CD4-positive, alpha-beta T cell (primary cell): ENCODE measurements around the gene KCTD16. TPM values are rescaled to one million over a fixed set of nuclear protein-coding genes. Genes with fewer than 3 reads are reported as not detected.

ENCODE experiments used
- ATAC-seq: fragments of 200-7000 bp; cut with Tn5 transposase; one replicate; pipeline ENCODE4 v1.10.0; 2022; ENCODE audit warnings: mild to moderate bottlenecking; ENCODE audit not compliant: poor library complexity
- CTCF ChIA-PET: fragments of 350-600 bp; sonication (Branson Sonifier 250); formaldehyde crosslinking; loops from one replicate; lab custom pipeline; 2021; ENCODE audit warnings: antibody characterized with exemption, inconsistent platforms; lab: Charles Lee
- POLR2A ChIA-PET: fragments of 350-600 bp; sonication (Branson Sonifier 250); formaldehyde crosslinking; loops from one replicate; lab custom pipeline; 2021; ENCODE audit warnings: antibody characterized with exemption, inconsistent platforms; lab: Charles Lee
- DNase-seq, 14 experiments: peaks; one replicate each; pipeline ENCODE4 v3.0.0-alpha.2; 2013 to 2020; ENCODE audit warnings: mixed read lengths in 2 of 14
- H3K27ac ChIP-seq, 2 donors: one replicate each; pipeline versions ENCODE4 v1.5.1 to v1.7.0; 2013; ENCODE audit warnings: low read length in 2 of 2, low read depth in 1 of 2, mild to moderate bottlenecking in 1 of 2
- H3K27me3 ChIP-seq, 2 experiments: 1 replicate in 1 of 2; 2 replicates in 1 of 2; pipeline versions ENCODE4 v1.6.1 to v1.7.0; 2013; ENCODE audit warnings: low read length in 2 of 2, control low read depth in 1 of 2, mild to moderate bottlenecking in 1 of 2, moderate library complexity in 1 of 2; ENCODE audit not compliant: insufficient read depth in 2 of 2, control insufficient read depth in 1 of 2
- H3K36me3 ChIP-seq: one replicate; pipeline ENCODE4 v1.6.1; 2013; ENCODE audit warnings: low read length, control low read depth; ENCODE audit not compliant: insufficient read depth
- H3K4me1 ChIP-seq: one replicate; pipeline ENCODE4 v1.6.1; 2013; ENCODE audit warnings: low read length, control low read depth; ENCODE audit not compliant: insufficient read depth
- H3K4me3 ChIP-seq: one replicate; pipeline ENCODE4 v1.5.1; 2013; ENCODE audit warnings: mild to moderate bottlenecking, low read length, moderate library complexity
- H3K9me3 ChIP-seq, 2 experiments: 1 replicate in 1 of 2; 2 replicates in 1 of 2; pipeline versions ENCODE4 v1.6.1 to v1.7.0; 2013; ENCODE audit warnings: low read length in 2 of 2, mild to moderate bottlenecking in 2 of 2, control low read depth in 1 of 2, moderate library complexity in 1 of 2; ENCODE audit not compliant: control insufficient read depth in 1 of 2, insufficient read depth in 1 of 2
- H3K27ac Mint-ChIP-seq: one replicate; pipeline ENCODE4 v1.8.0; 2020; ENCODE audit warnings: mixed read lengths
- H3K27me3 Mint-ChIP-seq: one replicate; pipeline ENCODE4 v1.8.0; 2021; ENCODE audit warnings: mixed read lengths
- H3K36me3 Mint-ChIP-seq: one replicate; pipeline ENCODE4 v1.8.0; 2021; ENCODE audit warnings: low read depth, mixed read lengths
- H3K4me1 Mint-ChIP-seq: one replicate; pipeline ENCODE4 v1.8.0; 2021; ENCODE audit warnings: low read depth, mixed read lengths
- H3K4me3 Mint-ChIP-seq: one replicate; pipeline ENCODE4 v1.8.0; 2020; ENCODE audit warnings: mild to moderate bottlenecking, mixed read lengths
- H3K9me3 Mint-ChIP-seq: one replicate; pipeline ENCODE4 v1.8.0; 2020; ENCODE audit warnings: mixed read lengths
- CTCF ChIP-seq: fragments of 200-600 bp; IDR thresholded peaks from one replicate; pipeline ENCODE4 v1.8.0; 2022; ENCODE audit warnings: antibody characterized with exemption, mild to moderate bottlenecking
- intact Hi-C, 2 experiments: fragments of 100-400 bp; cut with DNase I in 1 of 2; cut with micrococcal nuclease in 1 of 2; formaldehyde crosslinking; loops; one replicate each; pipeline versions ENCODE4 v1.15.1 to v1.9.0; 2023 to 2025; cut with DNase I, micrococcal nuclease
- total RNA-seq, 174 experiments: library from RNA in 2 of 174; stranded (reverse) in 2 of 174; gene quantifications; one replicate each; pipeline ENCODE4 v1.2.3 and lab custom pipeline; 2021 to 2026

KCTD16 gene
- total RNA-seq, 2 experiments from 2014 or later: not detected

DNA sequence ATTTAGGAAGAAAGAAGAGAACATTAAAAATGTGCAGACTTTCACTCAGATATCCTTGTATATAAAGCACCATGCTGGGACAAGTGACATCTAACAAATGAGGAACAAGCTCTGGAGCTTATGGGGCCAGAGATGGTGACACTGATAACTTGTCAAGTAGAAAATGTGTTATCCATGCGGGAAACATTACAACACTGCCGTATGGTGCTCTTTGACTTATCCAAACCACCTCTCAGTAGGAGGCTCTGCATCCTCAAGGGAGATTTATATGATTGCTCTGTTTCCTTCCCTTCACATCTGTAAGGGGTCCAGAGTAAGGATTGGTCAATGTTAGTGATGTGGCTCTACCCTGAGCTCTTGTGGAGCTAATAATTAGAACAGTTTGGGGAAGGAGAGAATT lies 23.5 kb downstream of the KCTD16 start:
- H3K36me3 ChIP-seq: no peaks in the 10 kb centered on the region
- TF ChIP-seq CTCF: no peak
- no peaks in the 10 kb centered on the region for H3K27me3 ChIP-seq
- intact Hi-C loops: loop anchor here in 1 of 2 experiments (5.0 to 10.0 kb wide), 5 partner anchors 227 to 1272 kb away; no protein-coding TSS in a partner anchor
- H3K4me1 ChIP-seq: peaks cover 27% of the 10 kb centered on the region
- no peak overlapping the region for H3K4me3 ChIP-seq
- H3K27ac Mint-ChIP-seq: no peak overlapping the region
- H3K9me3 Mint-ChIP-seq: no peaks in the 10 kb centered on the region
- ATAC-seq (no peak), DNase-seq (no peak)
- H3K36me3 Mint-ChIP-seq: no peaks in the 10 kb centered on the region
- no peak overlapping the region for H3K27ac ChIP-seq
- H3K4me3 Mint-ChIP-seq: no peak overlapping the region
- POLR2A ChIA-PET: interaction anchor here (5.1 to 7.9 kb wide), 2 partner anchors 22 to 790 kb away, joined by 30 to 115 read pairs; partner anchors contain the start of genes KCTD16, NR3C1 and YIPF5
- peaks cover 2% of the 10 kb centered on the region for H3K27me3 Mint-ChIP-seq
- CTCF ChIA-PET: interaction anchor here (0.6 to 1.2 kb wide), 2 partner anchors 140 to 212 kb away, joined by 3 read pairs; no protein-coding TSS in a partner anchor
- no peaks in the 10 kb centered on the region for H3K9me3 ChIP-seq
- H3K4me1 Mint-ChIP-seq: peaks cover 16% of the 10 kb centered on the region

DNA sequence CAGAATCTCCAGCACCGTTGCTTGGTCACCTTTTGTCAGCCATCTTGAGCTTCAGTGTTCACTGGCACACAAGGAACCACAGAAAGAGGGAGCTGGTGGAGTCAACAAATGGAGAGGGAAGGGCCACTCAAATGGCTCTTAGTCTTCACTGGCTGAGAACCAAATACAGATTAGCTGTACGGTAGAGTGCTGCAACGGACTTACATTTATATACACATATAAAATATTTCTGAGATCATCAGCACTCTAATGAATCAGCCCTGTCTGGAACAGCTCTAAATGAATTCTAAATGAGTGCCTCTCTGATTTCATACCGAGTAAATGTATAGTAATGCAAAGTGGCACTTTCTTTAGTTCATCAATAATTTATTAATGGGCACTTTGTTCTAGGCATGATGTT lies 24.8 kb downstream of the KCTD16 start:
- no peak overlapping the region for H3K4me3 ChIP-seq
- DNase-seq (no peak), ATAC-seq (no peak)
- POLR2A ChIA-PET: no interaction called here
- Mint-ChIP-seq H3K27me3 (peaks cover 12% of the 10 kb centered on the region), H3K27ac (no peak overlapping the region), H3K4me3 (no peak overlapping the region), H3K36me3 (no peaks in the 10 kb centered on the region), H3K4me1 (peaks cover 4% of the 10 kb centered on the region), H3K9me3 (no peaks in the 10 kb centered on the region)
- no peaks in the 10 kb centered on the region for H3K27me3 ChIP-seq
- CTCF ChIA-PET: interaction anchor here (1.1 kb wide), 1 partner anchor 8 kb away, joined by 3 read pairs; no protein-coding TSS in a partner anchor
- H3K4me1 ChIP-seq: peaks cover 15% of the 10 kb centered on the region
- no peaks in the 10 kb centered on the region for H3K36me3 ChIP-seq
- intact Hi-C loops: loop anchor here in 1 of 2 experiments (5.0 to 10.0 kb wide), 2 partner anchors 33 to 961 kb away; no protein-coding TSS in a partner anchor
- no peak overlapping the region for H3K27ac ChIP-seq
- no peaks in the 10 kb centered on the region for H3K9me3 ChIP-seq
- TF ChIP-seq CTCF: no peak

DNA sequence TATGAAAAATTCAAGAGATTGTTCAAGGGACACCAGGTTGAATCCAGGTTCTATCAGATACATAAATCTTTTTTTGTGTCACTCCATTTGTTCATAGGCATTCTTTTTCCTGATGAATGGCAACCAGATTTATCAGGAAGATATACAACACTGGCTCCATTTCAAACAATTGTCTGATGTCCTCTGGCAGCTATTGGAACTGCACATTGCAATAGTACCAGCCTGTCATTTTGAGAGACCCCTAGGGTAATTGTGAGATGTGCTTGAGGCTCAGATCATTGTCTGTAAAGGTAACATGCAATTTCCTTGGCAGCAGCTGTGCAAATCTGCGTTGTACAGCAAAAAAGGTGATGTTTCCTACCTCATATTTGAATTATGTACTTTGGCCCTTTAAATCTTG lies 25.9 kb downstream of the KCTD16 start:
- CTCF ChIA-PET: interaction anchor here (1.1 kb wide), 1 partner anchor 7 kb away, joined by 3 read pairs; no protein-coding TSS in a partner anchor
- no peak for DNase-seq
- H3K4me1 Mint-ChIP-seq: no peaks in the 10 kb centered on the region
- Histone ChIP-seq H3K9me3 (no peaks in the 10 kb centered on the region), H3K27me3 (peaks cover 0 to 6% of the 10 kb centered on the region in 2 experiments), H3K4me1 (peaks cover 3% of the 10 kb centered on the region), H3K36me3 (no peaks in the 10 kb centered on the region), H3K27ac (no peak overlapping the region), H3K4me3 (no peak overlapping the region)
- POLR2A ChIA-PET: no interaction called here
- H3K27me3 Mint-ChIP-seq: peaks cover 22% of the 10 kb centered on the region
- no peak for TF ChIP-seq CTCF
- ATAC-seq: no peak
- H3K9me3 Mint-ChIP-seq: no peaks in the 10 kb centered on the region
- no peak overlapping the region for H3K27ac Mint-ChIP-seq
- intact Hi-C loops: loop anchor here in 1 of 2 experiments (5.0 to 10.0 kb wide), 2 partner anchors 34 to 962 kb away; no protein-coding TSS in a partner anchor
- H3K4me3 Mint-ChIP-seq: no peak overlapping the region
- no peaks in the 10 kb centered on the region for H3K36me3 Mint-ChIP-seq
